Stimulated activated CD4-positive, alpha-beta T cell treated with anti-CD3 and anti-CD28 coated beads, Interleukin-2, amount 100 ng/mL, for 48 hours (primary cell): Measurements from ENCODE around the gene HK1.
A peak's percentile ranks its signal among the peaks of the same experiment; 100 is the strongest.

ENCODE experiments used
- DNase-seq, 2 donors: peaks; one replicate each; pipeline ENCODE4 v3.0.0-alpha.2; 2020

HK1 gene

DNA sequence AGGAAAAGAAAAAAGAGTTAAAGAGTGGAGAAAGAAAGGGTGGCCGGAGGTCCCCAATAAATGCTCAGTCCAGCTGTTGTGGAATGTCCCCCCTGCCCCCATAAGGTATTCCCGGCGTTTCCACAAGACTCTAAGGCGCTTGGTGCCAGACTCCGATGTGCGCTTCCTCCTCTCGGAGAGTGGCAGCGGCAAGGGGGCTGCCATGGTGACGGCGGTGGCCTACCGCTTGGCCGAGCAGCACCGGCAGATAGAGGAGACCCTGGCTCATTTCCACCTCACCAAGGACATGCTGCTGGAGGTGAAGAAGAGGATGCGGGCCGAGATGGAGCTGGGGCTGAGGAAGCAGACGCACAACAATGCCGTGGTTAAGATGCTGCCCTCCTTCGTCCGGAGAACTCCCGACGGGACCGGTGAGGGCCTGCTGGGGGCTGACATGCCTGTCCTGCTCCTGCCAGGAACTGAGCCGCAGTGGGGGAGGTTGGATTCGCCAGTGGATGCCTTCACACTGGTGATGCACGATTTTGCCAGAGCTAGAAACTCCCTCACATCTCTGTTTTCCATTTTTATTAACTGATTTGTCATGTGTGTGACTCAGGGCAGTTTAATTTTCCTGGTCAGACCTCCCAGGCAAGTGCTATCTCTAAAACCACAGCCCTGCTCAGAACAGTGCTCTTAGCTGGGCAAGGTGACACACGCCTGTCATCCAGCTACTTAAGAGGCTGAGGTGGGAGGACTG is 104.3 kb downstream of the HK1 start:
- DNase-seq = no peak

DNA sequence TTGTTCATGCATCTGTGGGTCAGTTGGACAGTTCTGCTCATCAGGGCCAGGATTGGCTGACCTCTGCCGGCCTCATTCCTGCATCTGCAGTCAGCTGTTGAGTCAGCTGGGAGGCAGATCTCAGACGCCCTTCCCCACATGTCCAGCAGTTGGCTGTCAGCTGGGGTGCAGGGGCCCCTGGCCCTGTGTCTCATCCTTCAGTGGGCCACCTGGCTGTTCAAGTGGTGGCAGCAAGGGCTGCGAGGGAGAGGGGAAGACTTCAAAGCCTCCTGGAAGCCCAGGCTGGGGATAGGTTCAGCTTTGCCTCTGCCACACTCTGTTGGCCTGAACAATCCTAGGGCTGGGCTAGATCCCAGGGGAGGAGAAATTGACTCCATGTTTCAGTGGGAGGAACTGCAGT is 105.3 kb downstream of the HK1 start:
- DNase-seq = no peak

- no peak for DNase-seq
These were observed 106.0 kb downstream of the HK1 start for GRCh38 chr10:69384320-69384719.

- no peak for DNase-seq
These were observed 107.4 kb downstream of the HK1 start for GRCh38 chr10:69385454-69386350.

GRCh38 chr10:69387500-69387899 is 109.2 kb downstream of the HK1 start:
- DNase-seq = no peak

DNA sequence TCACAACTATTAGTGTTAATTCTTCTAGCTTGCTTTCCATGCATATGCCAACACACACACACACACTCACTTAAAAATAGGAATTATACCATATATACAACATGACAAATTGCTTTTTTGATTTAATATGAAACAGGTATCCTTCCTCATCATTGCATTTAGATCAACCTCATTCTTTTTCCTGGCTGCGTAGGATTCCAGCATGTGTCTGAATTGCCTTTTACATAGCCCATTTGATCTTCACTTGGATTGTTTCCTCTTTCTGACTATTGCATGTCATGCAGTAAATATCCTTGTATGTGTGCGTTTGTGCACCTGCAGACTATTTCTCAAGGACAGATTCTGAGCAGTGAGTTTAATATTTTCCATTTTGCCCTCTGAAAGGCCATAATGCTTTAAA is 110.2 kb downstream of the HK1 start:
- no peak for DNase-seq

- DNase-seq = no peak
These were observed 111.7 kb downstream of the HK1 start for GRCh38 chr10:69389827-69390490.

DNA sequence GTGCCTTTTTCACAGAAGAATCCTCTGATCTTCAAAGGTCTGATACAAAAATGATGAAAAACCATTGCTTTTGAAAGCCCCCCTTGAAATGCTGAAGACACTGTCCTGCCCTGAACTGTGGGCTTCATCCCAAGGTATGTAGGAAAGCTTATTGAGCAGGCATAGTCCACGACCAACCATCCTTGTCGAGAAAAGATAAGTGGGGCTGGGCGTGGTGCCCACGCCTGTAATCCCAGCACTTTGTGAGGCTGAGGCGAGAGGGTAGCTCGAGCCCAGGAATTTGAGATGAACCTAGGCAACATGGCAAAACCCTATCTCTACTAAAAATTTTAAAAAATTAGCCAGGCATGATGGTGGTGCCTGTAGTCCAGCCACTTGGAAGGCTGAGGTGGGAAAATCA is 112.9 kb downstream of the HK1 start:
- no peak for DNase-seq

GRCh38 chr10:69392481-69393000 is 114.2 kb downstream of the HK1 start:
- peak; percentile 73 to 77 for DNase-seq

- no peak for DNase-seq
These were observed 115.7 kb downstream of the HK1 start for GRCh38 chr10:69394020-69394419.

DNA sequence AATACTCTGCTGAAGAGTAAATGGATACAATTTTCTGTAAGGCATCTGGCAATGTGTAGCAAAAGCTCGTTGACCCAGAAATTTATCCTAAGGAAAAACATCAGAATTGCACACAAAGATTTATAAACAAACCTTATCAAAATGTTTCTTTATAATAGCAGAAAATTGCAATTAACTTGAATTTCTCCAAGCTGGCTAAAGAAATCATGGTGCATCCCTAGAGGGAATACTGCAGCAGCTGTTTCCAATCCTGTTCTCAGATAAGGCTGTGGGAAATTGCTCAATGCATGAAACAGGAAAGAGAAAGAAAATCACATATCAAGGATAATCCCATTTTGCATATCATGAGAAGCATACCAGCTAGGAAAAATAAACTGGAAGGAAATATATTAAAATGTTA is 119.7 kb downstream of the HK1 start:
- no peak for DNase-seq

GRCh38 chr10:69398466-69398865 is 120.2 kb downstream of the HK1 start:
- DNase-seq = no peak

DNA sequence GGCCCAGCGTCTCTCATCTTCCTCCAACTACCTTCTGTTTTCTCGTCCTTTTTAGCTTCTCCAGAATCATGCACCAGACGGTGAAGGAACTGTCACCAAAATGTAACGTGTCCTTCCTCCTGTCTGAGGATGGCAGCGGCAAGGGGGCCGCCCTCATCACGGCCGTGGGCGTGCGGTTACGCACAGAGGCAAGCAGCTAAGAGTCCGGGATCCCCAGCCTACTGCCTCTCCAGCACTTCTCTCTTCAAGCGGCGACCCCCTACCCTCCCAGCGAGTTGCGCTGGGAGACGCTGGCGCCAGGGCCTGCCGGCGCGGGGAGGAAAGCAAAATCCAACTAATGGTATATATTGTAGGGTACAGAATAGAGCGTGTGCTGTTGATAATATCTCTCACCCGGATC is 122.6 kb downstream of the HK1 start:
- no peak for DNase-seq

DNA sequence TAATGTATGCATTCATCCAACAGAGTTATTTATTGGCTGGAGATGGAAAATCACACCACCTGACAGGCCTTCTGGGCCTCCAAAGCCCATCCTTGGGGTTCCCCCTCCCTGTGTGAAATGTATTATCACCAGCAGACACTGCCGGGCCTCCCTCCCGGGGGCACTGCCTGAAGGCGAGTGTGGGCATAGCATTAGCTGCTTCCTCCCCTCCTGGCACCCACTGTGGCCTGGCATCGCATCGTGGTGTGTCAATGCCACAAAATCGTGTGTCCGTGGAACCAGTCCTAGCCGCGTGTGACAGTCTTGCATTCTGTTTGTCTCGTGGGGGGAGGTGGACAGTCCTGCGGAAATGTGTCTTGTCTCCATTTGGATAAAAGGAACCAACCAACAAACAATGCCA is 123.1 kb downstream of the HK1 start:
- no peak for DNase-seq

DNA sequence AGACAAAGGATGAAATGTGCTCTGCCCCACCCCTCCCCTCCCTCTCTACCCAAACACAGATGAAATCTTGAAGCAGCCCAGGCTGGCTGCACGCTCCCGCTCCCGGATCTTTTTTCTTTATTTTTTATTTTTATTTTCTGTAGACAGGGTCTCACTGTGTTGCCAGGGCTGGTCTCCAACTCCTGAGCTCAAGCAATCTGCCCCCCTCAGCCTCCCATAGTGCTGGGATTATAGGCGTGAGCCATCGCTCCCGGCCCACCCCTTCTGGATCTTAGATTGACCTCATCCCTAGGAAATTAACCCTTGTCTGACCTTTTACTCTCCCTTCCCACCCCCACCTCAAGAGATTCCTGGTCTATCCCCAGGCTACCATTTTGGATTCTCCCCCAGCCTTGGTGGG is 124.1 kb downstream of the HK1 start:
- DNase-seq = no peak

- DNase-seq = no peak
These were observed 124.8 kb downstream of the HK1 start for GRCh38 chr10:69403066-69403465.

GRCh38 chr10:69403519-69403918 is 125.2 kb downstream of the HK1 start:
- no peak for DNase-seq

DNA sequence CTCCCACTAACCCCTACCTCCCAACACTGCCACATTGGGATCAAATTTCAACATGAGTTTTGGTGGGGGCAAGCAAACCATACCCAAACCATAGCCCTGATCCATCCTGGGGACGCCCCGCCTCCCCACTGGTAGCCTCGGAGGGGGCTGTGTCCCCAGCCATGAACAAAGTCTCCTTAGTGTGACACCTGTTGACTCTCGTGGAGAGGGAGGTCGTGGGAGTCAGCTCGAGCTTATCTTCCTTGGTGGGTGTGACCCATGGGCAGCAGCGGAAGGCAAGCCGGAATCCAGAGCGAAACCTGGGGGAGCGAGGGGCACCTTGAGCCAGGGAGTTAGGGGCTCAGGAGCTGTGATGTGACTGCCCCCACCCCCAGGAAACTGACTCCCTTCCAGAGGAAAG is 126.5 kb downstream of the HK1 start:
- DNase-seq = no peak

DNA sequence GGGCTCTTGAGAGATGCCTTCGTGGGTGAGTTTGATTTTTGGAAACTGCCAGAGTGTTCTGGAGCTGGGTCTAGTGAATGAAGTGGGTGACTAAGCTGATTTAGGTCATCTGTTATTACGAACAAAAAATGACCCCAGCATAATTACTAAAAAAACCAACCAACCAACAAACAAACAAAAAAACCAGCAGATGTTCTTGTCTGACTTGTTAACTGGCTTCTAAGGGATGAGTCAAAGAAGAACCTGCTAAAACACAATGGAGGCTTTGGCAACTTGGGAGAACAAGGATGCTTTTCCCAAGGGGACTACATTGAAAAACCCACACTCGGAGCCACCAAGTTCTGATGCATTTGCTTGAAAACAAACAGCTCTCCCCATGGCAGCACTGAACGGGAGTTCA is 126.9 kb downstream of the HK1 start:
- DNase-seq = no peak

DNA sequence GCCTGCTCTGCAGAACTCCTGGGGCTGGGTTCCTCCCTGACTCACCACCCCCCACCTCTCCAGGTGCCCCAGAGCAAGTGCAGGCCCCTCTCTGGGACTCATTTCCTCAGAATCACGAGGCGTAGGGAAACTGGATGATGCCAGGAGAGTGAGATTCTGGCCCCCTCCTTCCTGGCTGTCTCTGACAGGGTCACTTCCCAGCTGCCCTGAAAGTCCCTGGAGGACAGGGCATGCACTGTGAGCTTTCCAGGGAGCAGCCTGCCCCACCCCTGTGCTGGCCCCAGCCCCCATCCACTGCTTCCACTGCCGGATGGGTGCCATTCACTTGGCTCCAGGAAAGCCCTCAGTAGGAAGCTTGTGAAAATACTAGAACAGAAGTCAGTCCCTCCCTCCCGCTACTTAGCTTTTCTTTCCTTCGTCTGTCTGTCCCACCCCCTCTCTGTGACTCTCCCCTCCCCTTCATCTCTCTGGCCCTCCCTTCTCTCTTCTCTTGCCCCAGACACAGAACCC is 128.1 kb downstream of the HK1 start:
- DNase-seq = no peak

GRCh38 chr10:69406816-69407580 is 128.7 kb downstream of the HK1 start:
- no peak for DNase-seq

- DNase-seq = no peak
These were observed 129.5 kb downstream of the HK1 start for GRCh38 chr10:69407621-69408301.
